Mononuclear cell (primary cell): ENCODE measurements around the gene CD300H. TPM values are rescaled to one million over a fixed set of nuclear protein-coding genes. Genes with fewer than 3 reads are reported as not detected.
A peak's percentile ranks its signal among the peaks of the same experiment; 100 is the strongest.

Source experiments
- H3K27me3 ChIP-seq: 2 replicates; pipeline ENCODE4 v1.6.0; 2011; ENCODE audit warnings: low read length, control low read depth; ENCODE audit not compliant: insufficient read depth
- H3K4me1 ChIP-seq: 2 replicates; pipeline ENCODE4 v1.5.1; 2011; ENCODE audit warnings: mild to moderate bottlenecking, low read length, control low read depth; ENCODE audit not compliant: insufficient read depth
- H3K4me3 ChIP-seq: 2 replicates; pipeline ENCODE4 v1.5.1; 2011; ENCODE audit warnings: mild to moderate bottlenecking, low read length, moderate library complexity
- H3K9me3 ChIP-seq: 2 replicates; pipeline ENCODE4 v1.5.1; 2011; ENCODE audit warnings: low read depth, mild to moderate bottlenecking, control low read depth, low read length
- total RNA-seq: library from RNA; depleted of rRNA; stranded (reverse); fragments of >200 nt; gene quantifications from one replicate; pipeline ENCODE4 v1.2.3, GENCODE V29; 2012

The CD300H gene
- total RNA-seq, 1 donor: 0.73 TPM

- no peaks in the 10 kb centered on the region for H3K9me3 ChIP-seq
- peaks cover 53% of the 10 kb centered on the region for H3K4me1 ChIP-seq
- no peak overlapping the region for H3K4me3 ChIP-seq
- H3K27me3 ChIP-seq: no peaks in the 10 kb centered on the region
Observed at GRCh38 chr17:74547736-74548135, 19.6 kb downstream of the CD300H start.

GRCh38 chr17:74547264-74547663 is 20.0 kb downstream of the CD300H start:
- H3K4me3 ChIP-seq: no peak overlapping the region
- no peaks in the 10 kb centered on the region for H3K27me3 ChIP-seq
- H3K4me1 ChIP-seq: peaks cover 50% of the 10 kb centered on the region
- H3K9me3 ChIP-seq: no peaks in the 10 kb centered on the region

GRCh38 chr17:74546586-74546985 is 20.7 kb downstream of the CD300H start:
- H3K4me1 ChIP-seq: peaks cover 47% of the 10 kb centered on the region
- H3K9me3 ChIP-seq: no peaks in the 10 kb centered on the region
- no peaks in the 10 kb centered on the region for H3K27me3 ChIP-seq
- H3K4me3 ChIP-seq: no peak overlapping the region

- no peaks in the 10 kb centered on the region for H3K9me3 ChIP-seq
- peak within 1 kb of the TSS; percentile 44 for H3K4me3 ChIP-seq
- no peaks in the 10 kb centered on the region for H3K27me3 ChIP-seq
- peaks cover 47% of the 10 kb centered on the region for H3K4me1 ChIP-seq
Observed at GRCh38 chr17:74545843-74546230, 21.5 kb downstream of the CD300H start, which contains the start of gene CD300C. CD300C (minus strand) TSS chr17:74546115; CDS start chr17:74545782, 333 bp downstream.

- Histone ChIP-seq H3K4me1 (peaks cover 47% of the 10 kb centered on the region), H3K9me3 (no peaks in the 10 kb centered on the region), H3K27me3 (no peaks in the 10 kb centered on the region), H3K4me3 (peak overlapping the region; percentile 44)
Observed at GRCh38 chr17:74544991-74545842, 22.1 kb downstream of the CD300H start.

GRCh38 chr17:74543891-74544760 is 23.2 kb downstream of the CD300H start:
- Histone ChIP-seq H3K27me3 (no peaks in the 10 kb centered on the region), H3K4me3 (no peak overlapping the region), H3K9me3 (no peaks in the 10 kb centered on the region), H3K4me1 (peaks cover 47% of the 10 kb centered on the region)

- Histone ChIP-seq H3K4me3 (no peak overlapping the region), H3K4me1 (peaks cover 43% of the 10 kb centered on the region), H3K27me3 (no peaks in the 10 kb centered on the region)
Observed at GRCh38 chr17:74543406-74543805, 23.9 kb downstream of the CD300H start.

GRCh38 chr17:74542727-74543383 is 24.5 kb downstream of the CD300H start:
- no peaks in the 10 kb centered on the region for H3K9me3 ChIP-seq
- no peaks in the 10 kb centered on the region for H3K27me3 ChIP-seq
- peaks cover 38% of the 10 kb centered on the region for H3K4me1 ChIP-seq
- no peak overlapping the region for H3K4me3 ChIP-seq

More at GRCh38 chr17:74543406-74543805, 23.9 kb downstream of the CD300H start:
- no peaks in the 10 kb centered on the region for H3K9me3 ChIP-seq

- Histone ChIP-seq H3K4me3 (no peak overlapping the region), H3K27me3 (no peaks in the 10 kb centered on the region), H3K9me3 (no peaks in the 10 kb centered on the region), H3K4me1 (peaks cover 31% of the 10 kb centered on the region)
Observed at GRCh38 chr17:74542166-74542565, 25.1 kb downstream of the CD300H start.

GRCh38 chr17:74541176-74542111 is 25.9 kb downstream of the CD300H start:
- Histone ChIP-seq H3K9me3 (no peaks in the 10 kb centered on the region), H3K4me1 (peaks cover 24% of the 10 kb centered on the region), H3K4me3 (no peak overlapping the region), H3K27me3 (no peaks in the 10 kb centered on the region)

- peaks cover 11% of the 10 kb centered on the region for H3K4me1 ChIP-seq
- no peak overlapping the region for H3K4me3 ChIP-seq
- H3K27me3 ChIP-seq: peaks cover 2% of the 10 kb centered on the region
- H3K9me3 ChIP-seq: no peaks in the 10 kb centered on the region
Observed at GRCh38 chr17:74539281-74539820, 28.0 kb downstream of the CD300H start.

GRCh38 chr17:74536890-74537289 is 30.4 kb downstream of the CD300H start:
- Histone ChIP-seq H3K27me3 (peaks cover 3% of the 10 kb centered on the region), H3K9me3 (no peaks in the 10 kb centered on the region), H3K4me3 (no peak overlapping the region), H3K4me1 (peaks cover 25% of the 10 kb centered on the region)

GRCh38 chr17:74532115-74532514 is 35.2 kb downstream of the CD300H start:
- H3K27me3 ChIP-seq: peaks cover 3% of the 10 kb centered on the region
- no peaks in the 10 kb centered on the region for H3K9me3 ChIP-seq
- H3K4me3 ChIP-seq: peak overlapping the region; percentile 61
- peaks cover 72% of the 10 kb centered on the region for H3K4me1 ChIP-seq
